NCI-H748 (cell line): ENCODE data around the gene GSTK1.

ENCODE experiments used
- DNase-seq: peaks from one replicate; lab custom pipeline; 2025; ENCODE audit not compliant: unreplicated experiment; lab: John Stamatoyannopoulos, UW

Gene GSTK1

GRCh38 chr7:143290293-143290692 is 27.1 kb downstream of the GSTK1 start:
- DNase-seq, result no peak

- no peak for DNase-seq
Observed at GRCh38 chr7:143292876-143293275, 29.6 kb downstream of the GSTK1 start.

GRCh38 chr7:143295870-143296269 is 32.6 kb downstream of the GSTK1 start:
- DNase-seq, result no peak

GRCh38 chr7:143296686-143297085 is 33.4 kb downstream of the GSTK1 start:
- no peak for DNase-seq

- no peak for DNase-seq
Observed at GRCh38 chr7:143299346-143299745, 36.1 kb downstream of the GSTK1 start.

GRCh38 chr7:143299840-143300239 is 36.6 kb downstream of the GSTK1 start:
- DNase-seq, result peak; percentile 22

- DNase-seq, result no peak
Observed at GRCh38 chr7:143300959-143301935, 38.0 kb downstream of the GSTK1 start.

- no peak for DNase-seq
Observed at GRCh38 chr7:143303733-143304132, 40.5 kb downstream of the GSTK1 start.

GRCh38 chr7:143304938-143305337 is 41.7 kb downstream of the GSTK1 start:
- DNase-seq, result no peak

- DNase-seq, result peak; percentile 47
Observed at GRCh38 chr7:143305423-143306070, 42.3 kb downstream of the GSTK1 start.

- DNase-seq, result no peak
Observed at GRCh38 chr7:143308632-143309031, 45.4 kb downstream of the GSTK1 start.

GRCh38 chr7:143314127-143314526 is 50.9 kb downstream of the GSTK1 start:
- no peak for DNase-seq

GRCh38 chr7:143315776-143316175 is 52.5 kb downstream of the GSTK1 start, which contains the start of gene CLCN1:
TSS of gene CLCN1 (plus strand) at chr7:143316111. CDS start at chr7:143316213, 102 bp downstream.
- DNase-seq, result no peak

GRCh38 chr7:143316492-143316891 is 53.3 kb downstream of the GSTK1 start:
- DNase-seq, result no peak

- DNase-seq, result no peak
Observed at GRCh38 chr7:143318661-143319060, 55.4 kb downstream of the GSTK1 start.
